Esophagus muscularis mucosa (tissue), 4 donors: ENCODE measurements around the gene PAFAH2. TPM values are rescaled to one million over a fixed set of nuclear protein-coding genes. Genes with fewer than 3 reads are reported as not detected.
"Not testable (repeated sequence)": the region's sequence is repeated elsewhere in the genome, so short reads cannot be mapped to it uniquely, and the experiment has no call there.

Experiments
- DNase-seq: peaks from one replicate; pipeline ENCODE4 v3.0.0-alpha.2; 2017; ENCODE audit errors: extremely low spot score
- H3K27ac ChIP-seq, 4 donors: fragments of 200-600 bp; sonication (generic); replicated peaks in 1 of 4; 1 replicate in 3 of 4; 2 replicates in 1 of 4; pipeline ENCODE4 v1.5.1; 2016 to 2019; ENCODE audit warnings: mild to moderate bottlenecking in 1 of 4
- H3K27me3 ChIP-seq, 4 donors: fragments of 200-600 bp; sonication (generic); one replicate each; pipeline versions ENCODE4 v1.5.1 to v1.6.0; 2016 to 2019
- H3K36me3 ChIP-seq, 4 donors: fragments of 200-600 bp; sonication (generic); one replicate each; pipeline ENCODE4 v1.5.1; 2016 to 2019
- H3K4me1 ChIP-seq, 4 donors: fragments of 200-600 bp; sonication (generic); one replicate each; pipeline ENCODE4 v1.5.1; 2016 to 2019
- H3K4me3 ChIP-seq, 4 donors: fragments of 200-600 bp; sonication (generic); 1 replicate in 2 of 4; 2 replicates in 2 of 4; pipeline ENCODE4 v1.5.1; 2016 to 2019; ENCODE audit warnings: mild to moderate bottlenecking in 4 of 4, moderate library complexity in 1 of 4
- H3K9me3 ChIP-seq, 4 donors: fragments of 200-600 bp; sonication (generic); 1 replicate in 3 of 4; 2 replicates in 1 of 4; pipeline ENCODE4 v1.5.1; 2016 to 2019
- CTCF ChIP-seq, 3 experiments: fragments of 200-600 bp in 2 of 3; fragments of 450-650 bp in 1 of 3; sonication (generic) in 2 of 3; IDR thresholded peaks; one replicate each; pipeline ENCODE4 v1.5.1; 2017 to 2019; ENCODE audit warnings: antibody characterized with exemption in 3 of 3, mild to moderate bottlenecking in 2 of 3, moderate library complexity in 1 of 3
- EP300 ChIP-seq: sonication (generic); formaldehyde crosslinking; IDR thresholded peaks from one replicate; pipeline ENCODE4 v1.6.1; 2017; ENCODE audit warnings: antibody characterized with exemption
- POLR2A ChIP-seq: fragments of 450-650 bp; IDR thresholded peaks from one replicate; pipeline ENCODE4 v1.6.1; 2017; ENCODE audit warnings: antibody characterized with exemption, moderate library complexity, mild to moderate bottlenecking, low read depth
- POLR2AphosphoS5 ChIP-seq, 2 donors: sonication (generic); formaldehyde crosslinking; IDR thresholded peaks; one replicate each; pipeline ENCODE4 v1.6.1; 2017; ENCODE audit warnings: antibody characterized with exemption in 2 of 2
- WGBS: methylation state at CpG from one replicate; pipeline ENCODE4 v1.1.5; 2018; 5-methylcytosine and 5-hydroxymethylcytosine counted together
- intact Hi-C: fragments of 100-400 bp; cut with DNase I; formaldehyde crosslinking; loops from one replicate; pipeline ENCODE4 v1.15.1; 2023
- total RNA-seq, 4 donors: library from RNA; depleted of rRNA; stranded (reverse); fragments of >200 nt; gene quantifications; one replicate each; pipeline versions ENCODE4 v1.1.0 to v1.2.1, GENCODE V29; 2016

Gene PAFAH2
- total RNA-seq, 4 donors from 2014 or later, result 6.1 to 10.0 (median 9.2) TPM

- H3K27me3 ChIP-seq, result no peaks in the 10 kb centered on the region
- no peak overlapping the region for H3K27ac ChIP-seq
- peaks cover 0 to 8% (median 2%) of the 10 kb centered on the region in 4 donors for H3K9me3 ChIP-seq
- no peak for DNase-seq
- H3K4me1 ChIP-seq, result no peaks in the 10 kb centered on the region
- 91% methylated on average over 3 of the region's 3 CpGs for WGBS
- TF ChIP-seq POLR2AphosphoS5 (IDR thresholded peaks at IDR 0.05) (no peak), CTCF (IDR thresholded peaks at IDR 0.05) (no peak), POLR2A (no peak), EP300 (no peak)
- no peak overlapping the region for H3K4me3 ChIP-seq
- intact Hi-C loops, result no loop called here
- no peaks in the 10 kb centered on the region for H3K36me3 ChIP-seq
Observed at GRCh38 chr1:25944986-25945385, 52.9 kb downstream of the PAFAH2 start.

GRCh38 chr1:25943511-25943910 is 54.4 kb downstream of the PAFAH2 start:
- DNase-seq, H3K36me3 ChIP-seq, H3K27me3 ChIP-seq, H3K4me3 ChIP-seq, H3K27ac ChIP-seq, intact Hi-C loops, H3K4me1 ChIP-seq, H3K9me3 ChIP-seq: not testable (repeated sequence)
- 83% methylated on average over 5 of the region's 5 CpGs for WGBS

GRCh38 chr1:25936947-25937346 is 60.9 kb downstream of the PAFAH2 start:
- no peak overlapping the region for H3K4me3 ChIP-seq
- intact Hi-C loops, result no loop called here
- H3K27me3 ChIP-seq, result no peaks in the 10 kb centered on the region
- no peak overlapping the region for H3K27ac ChIP-seq
- no peaks in the 10 kb centered on the region for H3K9me3 ChIP-seq
- WGBS, result 85% methylated on average over 4 of the region's 4 CpGs
- H3K4me1 ChIP-seq, result peaks cover 0 to 5% (median 0%) of the 10 kb centered on the region in 4 donors
- TF ChIP-seq EP300, result no peak
- no peak for DNase-seq
- no peaks in the 10 kb centered on the region for H3K36me3 ChIP-seq

GRCh38 chr1:25933479-25934365 is 64.1 kb downstream of the PAFAH2 start:
- no peak for TF ChIP-seq POLR2AphosphoS5 (IDR thresholded peaks at IDR 0.05)
- no peak overlapping the region for H3K27ac ChIP-seq
- intact Hi-C loops, result no loop called here

GRCh38 chr1:25932811-25933400 is 65.0 kb downstream of the PAFAH2 start:
- intact Hi-C loops, H3K27ac ChIP-seq, DNase-seq, H3K4me3 ChIP-seq, H3K4me1 ChIP-seq, H3K27me3 ChIP-seq, H3K36me3 ChIP-seq, H3K9me3 ChIP-seq: not testable (repeated sequence)
- 70% methylated on average over 12 of the region's 12 CpGs for WGBS

More at GRCh38 chr1:25933479-25934365, 64.1 kb downstream of the PAFAH2 start:
- peaks cover 0 to 5% (median 0%) of the 10 kb centered on the region in 4 donors for H3K4me1 ChIP-seq
- no peak overlapping the region for H3K4me3 ChIP-seq
- no peak for DNase-seq
- 72% methylated on average over 13 of the region's 13 CpGs for WGBS
- no peaks in the 10 kb centered on the region for H3K9me3 ChIP-seq
- H3K27me3 ChIP-seq, result no peaks in the 10 kb centered on the region
- no peaks in the 10 kb centered on the region for H3K36me3 ChIP-seq

- Histone ChIP-seq H3K27me3 (peaks cover 0 to 1% (median 0%) of the 10 kb centered on the region in 4 donors), H3K4me1 (peaks cover 0 to 8% (median 0%) of the 10 kb centered on the region in 4 donors), H3K4me3 (no peak overlapping the region), H3K36me3 (no peaks in the 10 kb centered on the region), H3K27ac (no peak overlapping the region), H3K9me3 (no peaks in the 10 kb centered on the region)
- TF ChIP-seq CTCF (IDR thresholded peaks at IDR 0.05) (no peak), POLR2A (no peak), POLR2AphosphoS5 (IDR thresholded peaks at IDR 0.05) (no peak), EP300 (no peak)
- intact Hi-C loops, result no loop called here
- WGBS, result 76% methylated on average over 5 of the region's 5 CpGs
- DNase-seq, result no peak
Observed at GRCh38 chr1:25932321-25932720, 65.5 kb downstream of the PAFAH2 start.
